Measurements from ENCODE around the gene TP53TG3F.
"Not testable (repeated sequence)": the region's sequence is repeated elsewhere in the genome, so short reads cannot be mapped to it uniquely, and the experiment has no call there.

Gene TP53TG3F, protein sequence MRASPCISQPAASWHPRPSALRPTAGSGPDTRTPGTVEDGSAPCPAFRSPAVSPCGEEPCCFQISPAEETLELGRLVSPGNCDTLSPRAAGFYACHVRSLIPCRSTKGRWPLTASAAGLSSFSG

DNA sequence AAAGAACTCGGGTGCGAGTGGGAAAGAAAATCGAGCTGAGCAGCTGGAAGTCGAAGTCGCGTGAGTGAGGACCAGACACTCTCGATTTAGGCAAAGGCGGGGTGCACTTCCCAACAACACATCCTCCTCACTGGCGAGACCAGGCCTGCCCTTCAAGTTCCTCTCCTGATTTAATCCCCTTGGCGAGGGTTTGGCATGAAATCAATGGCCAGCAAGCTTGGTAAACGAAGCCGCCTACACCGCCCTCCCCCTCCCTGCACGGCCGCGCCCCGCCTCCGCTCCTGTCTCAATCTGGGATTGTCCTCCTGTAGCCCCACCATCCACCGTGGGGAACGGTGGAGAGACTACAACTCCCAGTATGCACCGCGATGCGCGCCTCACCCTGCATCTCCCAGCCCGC lies at the start of gene TP53TG3F:
Gene TP53TG3F (plus strand): TSS at position 301 of the 400 bp plus-strand sequence. CDS start 68 bp downstream, at position 369.
- H3K27ac ChIP-seq = not testable (repeated sequence)

DNA sequence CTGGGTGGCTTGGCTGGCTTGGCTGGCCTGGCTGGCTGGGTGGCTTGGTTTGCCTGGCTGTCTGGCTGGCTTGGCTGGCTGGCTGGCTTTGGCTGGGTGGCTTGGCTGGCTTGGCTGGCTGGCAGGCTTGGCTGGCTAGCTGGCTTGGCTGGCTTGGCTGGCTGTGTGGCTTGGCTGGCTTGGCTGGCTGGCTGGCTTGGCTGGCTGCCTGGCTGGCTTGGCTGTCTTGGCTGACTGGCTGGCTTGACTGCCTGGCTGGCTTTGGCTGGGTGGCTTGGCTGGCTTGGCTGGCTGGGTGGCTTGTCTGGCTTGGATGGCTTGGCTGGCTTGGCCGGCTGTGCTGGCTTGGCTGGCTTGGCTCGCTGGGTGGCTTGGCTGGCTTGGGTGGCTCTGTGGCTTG lies 32.2 kb downstream of the TP53TG3F start:
- not testable (repeated sequence) for H3K27ac ChIP-seq

DNA sequence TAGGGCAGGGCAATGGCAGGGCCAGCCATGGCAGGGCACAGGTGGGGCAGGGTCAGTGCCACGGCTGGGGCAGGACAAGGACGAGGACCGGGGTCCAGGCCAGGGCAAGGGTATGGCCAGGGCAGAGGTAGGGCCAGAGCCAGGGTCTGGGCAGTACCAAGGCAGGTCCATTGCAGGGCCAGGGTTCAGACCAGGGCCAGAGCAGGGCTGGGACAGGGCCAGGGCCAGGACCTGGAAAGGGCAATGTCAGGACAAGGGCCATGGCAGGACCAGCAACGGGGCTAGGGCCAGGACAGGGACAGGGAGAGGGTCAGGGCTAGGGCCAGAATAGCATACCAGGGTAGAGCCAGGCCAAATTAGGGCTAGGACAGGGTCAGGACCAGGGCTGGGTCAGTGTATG lies 47.8 kb downstream of the TP53TG3F start:
- H3K27ac ChIP-seq = not testable (repeated sequence)

DNA sequence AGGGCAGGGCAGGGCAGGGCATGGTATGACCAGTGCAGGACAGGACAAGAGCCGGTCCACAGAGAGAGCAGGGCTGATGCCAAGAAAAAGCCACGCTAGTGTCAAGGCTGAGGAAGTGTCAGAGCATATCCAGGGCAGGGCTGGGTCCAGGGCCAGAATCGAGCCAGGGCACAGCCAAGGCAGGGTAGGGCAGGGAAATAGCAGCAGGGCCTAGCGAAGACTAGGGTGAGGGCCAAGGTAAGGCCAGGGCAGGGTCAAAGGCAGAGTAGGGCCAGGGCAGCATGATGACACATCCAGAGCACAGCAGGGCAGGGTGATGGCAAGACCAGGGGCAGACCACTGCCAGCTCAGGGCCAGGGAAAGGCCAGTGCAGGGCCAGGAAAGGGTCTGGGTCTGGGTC lies 49.7 kb downstream of the TP53TG3F start:
- H3K27ac ChIP-seq = not testable (repeated sequence)

DNA sequence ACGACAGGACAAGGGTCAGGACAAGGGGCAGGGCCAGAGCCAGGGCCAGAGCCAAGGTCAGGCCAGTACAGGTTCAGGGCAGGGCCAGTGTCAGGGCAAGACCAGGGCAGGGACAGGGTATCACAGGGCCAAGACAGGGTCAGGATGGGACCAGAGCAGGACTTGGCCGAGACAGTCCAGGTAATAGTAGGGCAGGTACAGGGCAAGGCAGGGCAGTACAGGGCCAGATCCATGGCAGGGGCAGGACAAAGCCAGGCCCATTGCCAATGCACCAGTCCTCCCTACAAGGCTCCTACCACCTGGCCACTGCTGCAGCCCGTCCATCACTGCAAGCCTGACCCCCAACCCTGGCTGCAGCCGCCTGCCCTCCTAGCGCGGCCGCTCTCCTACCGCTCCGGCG lies 50.5 kb downstream of the TP53TG3F start:
- not testable (repeated sequence) for H3K27ac ChIP-seq
